IMR-90 (cell line): ENCODE results near the gene GRAMD4. TPM values are rescaled to one million over a fixed set of nuclear protein-coding genes. Genes with fewer than 3 reads are reported as not detected.

Experiments
- ATAC-seq: fragments of 200-7000 bp; cut with Tn5 transposase; 2 replicates; pipeline ENCODE4 v1.9.1; 2020; ENCODE audit warnings: low read depth, mild to moderate bottlenecking, moderate library complexity
- BruUV-seq: library from RNA; stranded (reverse); fragments of 400-500 nt; replicated peaks from 2 replicates; lab custom pipeline; 2021; lab: Mats Ljungman, UMichigan
- CTCF ChIA-PET: fragments of 300-600 bp; formaldehyde crosslinking; extraction: SDS; loops from one replicate; lab custom pipeline; 2021; ENCODE audit warnings: antibody characterized with exemption; lab: Yijun Ruan, JAX
- POLR2A ChIA-PET: fragments of 300-600 bp; sonication (Branson Sonifier 250); formaldehyde crosslinking; loops from one replicate; lab custom pipeline; 2022; ENCODE audit warnings: antibody characterized with exemption; ENCODE audit not compliant: unreplicated experiment; lab: Charles Lee
- DNase-seq: peaks from one replicate; pipeline ENCODE4 v3.0.0; 2013
- H2AFZ ChIP-seq: replicated peaks from 2 replicates; pipeline ENCODE3; 2013; ENCODE audit warnings: low read length, mild to moderate bottlenecking; ENCODE audit not compliant: poor library complexity
- H2AK5ac ChIP-seq: 2 replicates; pipeline ENCODE4 v1.6.1; 2013; ENCODE audit warnings: low read depth, low read length, inconsistent platforms
- H2AK9ac ChIP-seq: replicated peaks from 2 replicates; pipeline ENCODE3; 2013; ENCODE audit warnings: mild to moderate bottlenecking, low read depth, low read length, moderate library complexity; ENCODE audit not compliant: poor library complexity
- H2BK120ac ChIP-seq: 2 replicates; pipeline ENCODE4 v1.6.1; 2013; ENCODE audit warnings: low read depth, low read length, inconsistent platforms
- H2BK15ac ChIP-seq: 3 replicates; pipeline ENCODE4 v1.6.1; 2013; ENCODE audit warnings: low read depth, low read length, inconsistent platforms
- H2BK20ac ChIP-seq: 2 replicates; pipeline ENCODE4 v1.6.1; 2013; ENCODE audit warnings: low read depth, mild to moderate bottlenecking, inconsistent platforms, low read length, moderate library complexity
- H2BK5ac ChIP-seq: 2 replicates; pipeline ENCODE4 v1.6.1; 2013; ENCODE audit warnings: mild to moderate bottlenecking, low read depth, low read length, inconsistent platforms; ENCODE audit not compliant: poor library complexity, severe bottlenecking
- H3K14ac ChIP-seq: replicated peaks from 2 replicates; pipeline ENCODE4 v1.6.1; 2013; ENCODE audit warnings: low read depth, low read length, inconsistent platforms
- H3K18ac ChIP-seq: 2 replicates; pipeline ENCODE4 v1.6.1; 2013; ENCODE audit warnings: low read depth, low read length, control low read depth
- H3K23ac ChIP-seq: 2 replicates; pipeline ENCODE4 v1.6.1; 2013; ENCODE audit warnings: low read depth, low read length, inconsistent platforms
- H3K27ac ChIP-seq: 2 replicates; pipeline ENCODE4 v1.5.1; 2013; ENCODE audit warnings: mild to moderate bottlenecking, control low read depth, low read length; ENCODE audit not compliant: insufficient read depth
- H3K27me3 ChIP-seq: 2 replicates; pipeline ENCODE4 v1.6.1; 2013; ENCODE audit warnings: low read length; ENCODE audit not compliant: control insufficient read depth, insufficient read depth
- H3K36me3 ChIP-seq: 2 replicates; pipeline ENCODE4 v1.6.1; 2013; ENCODE audit warnings: low read length, mixed read lengths; ENCODE audit not compliant: control insufficient read depth, insufficient read depth
- H3K4ac ChIP-seq: 2 replicates; pipeline ENCODE4 v1.6.1; 2013; ENCODE audit warnings: low read depth, low read length, inconsistent platforms
- H3K4me1 ChIP-seq: 2 replicates; pipeline ENCODE4 v1.6.1; 2013; ENCODE audit warnings: low read length, mixed read lengths; ENCODE audit not compliant: control insufficient read depth, insufficient read depth
- H3K4me2 ChIP-seq: 2 replicates; pipeline ENCODE4 v1.6.1; 2013; ENCODE audit warnings: low read depth, mild to moderate bottlenecking, control low read depth, low read length, moderate library complexity
- H3K4me3 ChIP-seq: 2 replicates; pipeline ENCODE4 v1.5.1; 2013; ENCODE audit warnings: low read depth, mild to moderate bottlenecking, control low read depth, low read length, moderate library complexity; ENCODE audit not compliant: insufficient read depth
- H3K56ac ChIP-seq: 2 replicates; pipeline ENCODE4 v1.6.1; 2013; ENCODE audit warnings: low read length, inconsistent platforms; ENCODE audit not compliant: insufficient read depth; ENCODE audit errors: extremely low read depth
- H3K79me1 ChIP-seq, 2 experiments: 2 replicates each; pipeline ENCODE4 v1.6.1; 2013; ENCODE audit warnings: low read length in 2 of 2, inconsistent platforms in 1 of 2, low read depth in 1 of 2
- H3K9ac ChIP-seq: 2 replicates; pipeline ENCODE4 v1.6.1; 2013; ENCODE audit warnings: low read depth, low read length, control low read depth
- H3K9me1 ChIP-seq: 2 replicates; pipeline ENCODE4 v1.6.1; 2013; ENCODE audit warnings: low read length, inconsistent platforms; ENCODE audit not compliant: insufficient read depth
- H3K9me3 ChIP-seq: 2 replicates; pipeline ENCODE4 v1.6.1; 2013; ENCODE audit warnings: low read length; ENCODE audit not compliant: control insufficient read depth, insufficient read depth
- H4K20me1 ChIP-seq: 2 replicates; pipeline ENCODE4 v1.6.1; 2013; ENCODE audit warnings: low read length, inconsistent platforms; ENCODE audit not compliant: insufficient read depth
- H4K5ac ChIP-seq: 2 replicates; pipeline ENCODE4 v1.6.1; 2013; ENCODE audit warnings: mild to moderate bottlenecking, low read depth, low read length, control low read depth
- H4K8ac ChIP-seq, 2 experiments: 2 replicates each; pipeline ENCODE4 v1.6.1; 2013; ENCODE audit warnings: low read depth in 2 of 2, low read length in 2 of 2, control low read depth in 1 of 2, inconsistent platforms in 1 of 2
- H4K91ac ChIP-seq: 2 replicates; pipeline ENCODE4 v1.6.1; 2013; ENCODE audit warnings: low read depth, low read length, inconsistent platforms; ENCODE audit not compliant: insufficient read depth
- BHLHE40 ChIP-seq: fragments of 150-350 bp; IDR thresholded peaks from 2 replicates; pipeline ENCODE4 v1.6.1; 2016; ENCODE audit warnings: mild to moderate bottlenecking, low read depth, low read length
- CHD1 ChIP-seq: IDR thresholded peaks from 2 replicates; pipeline ENCODE4 v1.6.1; 2012; ENCODE audit warnings: low read depth, low read length, improper control_type of control experiment
- FOS ChIP-seq: fragments of 150-350 bp; IDR thresholded peaks from 2 replicates; pipeline ENCODE4 v1.6.1; 2016; ENCODE audit warnings: low read depth, low read length
- MAFK ChIP-seq: IDR thresholded peaks from 2 replicates; pipeline ENCODE4 v1.6.1; 2012; ENCODE audit warnings: low read depth, low read length, improper control_type of control experiment
- SMC3 ChIP-seq: fragments of 150-350 bp; IDR thresholded peaks from 2 replicates; pipeline ENCODE4 v1.6.1; 2016; ENCODE audit warnings: low read depth, mild to moderate bottlenecking, antibody characterized with exemption, low read length, moderate library complexity
- WGBS, 2 experiments: methylation state at CpG; one replicate each; pipeline versions ENCODE4 v1.1.5 to v1.1.7; 2013; ENCODE audit warnings: missing lambda C conversion rate in 2 of 2; ENCODE audit not compliant: insufficient read length in 1 of 2; ENCODE audit errors: extremely low coverage in 2 of 2; 5-methylcytosine and 5-hydroxymethylcytosine counted together
- dilution Hi-C: fragments of 300-500 bp; cut with HindIII; formaldehyde crosslinking; loops from one replicate; pipeline ENCODE4 v1.14.3; 2018; ENCODE audit warnings: low sequenced_read_pairs; ENCODE audit not compliant: unreplicated experiment
- in situ Hi-C: fragments of 300-500 bp; cut with MboI; formaldehyde crosslinking; loops from 3 replicates; pipeline ENCODE4 v1.14.3; 2019; ENCODE audit warnings: low sequenced_read_pairs, inconsistent platforms, mixed read lengths
- intact Hi-C: fragments of 100-400 bp; cut with micrococcal nuclease; formaldehyde crosslinking; loops from 2 replicates; pipeline ENCODE4 v1.10.0; 2022
- polyA plus RNA-seq, 3 experiments: library from polyadenylated mRNA; depleted of rRNA; stranded (reverse); fragments of >200 nt; gene quantifications; 2 replicates each; pipeline ENCODE4 v1.2.3, GENCODE V29; 2012; ENCODE audit warnings: low replicate concordance in 1 of 3
- total RNA-seq: library from RNA; depleted of rRNA; stranded (reverse); fragments of >200 nt; gene quantifications from 2 replicates; pipeline ENCODE4 v1.2.3, GENCODE V29; 2012

GRAMD4 gene
- total and polyA plus RNA-seq, 2 of the 4 experiments (the other 2 are of a cell fraction) = 2.7 to 5.8 TPM

DNA sequence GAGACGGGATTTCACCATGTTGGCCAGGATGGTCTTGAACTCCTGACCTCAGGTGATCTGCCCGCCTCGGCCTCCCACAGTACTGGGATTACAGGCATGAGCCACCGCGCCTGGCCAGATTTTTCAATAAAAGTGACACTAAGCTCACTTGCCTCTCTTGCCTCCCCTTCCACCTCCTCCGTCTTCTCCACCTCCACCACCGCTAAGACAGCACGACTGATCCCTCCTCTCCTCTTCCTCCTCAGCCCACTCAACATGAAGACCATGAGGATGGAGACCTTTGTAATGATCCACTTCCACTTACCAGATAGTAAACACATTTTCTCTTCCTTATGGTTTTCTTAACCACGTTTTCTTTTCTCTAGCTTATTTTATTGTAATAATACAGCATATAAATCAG lies 103.7 kb downstream of the GRAMD4 start:
- intact Hi-C loops (no loop called here), dilution Hi-C loops (no loop called here), in situ Hi-C loops (no loop called here)
- Histone ChIP-seq H2BK120ac (no peak overlapping the region), H4K8ac (no peak overlapping the region), H3K9me3 (no peaks in the 10 kb centered on the region), H3K23ac (no peak overlapping the region), H3K9me1 (peaks cover 6% of the 10 kb centered on the region), H3K27ac (no peak overlapping the region), H3K27me3 (no peaks in the 10 kb centered on the region), H2AFZ (no peak overlapping the region), H3K4me1 (no peaks in the 10 kb centered on the region; the same call in 1 of the 2 replicates), H3K4me2 (no peak overlapping the region), H3K79me1 (peaks cover 15 to 81% of the 10 kb centered on the region in 2 experiments), H2BK20ac (no peak overlapping the region), H4K20me1 (peaks cover 61% of the 10 kb centered on the region), H3K56ac (no peak overlapping the region), H2AK5ac (no peak overlapping the region), H2BK15ac (no peak overlapping the region), H3K18ac (no peak overlapping the region), H3K4ac (no peak overlapping the region), H4K91ac (no peak overlapping the region), H4K5ac (no peak overlapping the region), H3K9ac (no peak overlapping the region), H3K36me3 (peaks cover 40% of the 10 kb centered on the region), H3K14ac (no peak overlapping the region), H2BK5ac (no peak overlapping the region), H2AK9ac (no peak overlapping the region), H3K4me3 (no peak overlapping the region)
- DNase-seq = no peak
- POLR2A ChIA-PET = no interaction called here
- CTCF ChIA-PET = no interaction called here
- no peak for ATAC-seq
- 91% methylated on average over 8 of the region's 9 CpGs; no CpG with 5 or more reads in 1 of the 2 experiments for WGBS, 2 experiments
- BruUV-seq = no TSS peak
- TF ChIP-seq MAFK (no peak), SMC3 (no peak), BHLHE40 (no peak), FOS (no peak), CHD1 (no peak)
